Neural crest cell (in vitro differentiated cells): Measurements from ENCODE around the gene CDC14A. TPM values are rescaled to one million over a fixed set of nuclear protein-coding genes. Genes with fewer than 3 reads are reported as not detected.

Source experiments
- DNase-seq: peaks from one replicate; pipeline ENCODE4 v3.0.0; 2021; ENCODE audit warnings: low read depth, mixed read lengths, low spot score
- H3K27ac Mint-ChIP-seq: one replicate; pipeline ENCODE4 v1.8.0; 2021; ENCODE audit warnings: mild to moderate bottlenecking, mixed read lengths; ENCODE audit not compliant: unreplicated experiment
- H3K27me3 Mint-ChIP-seq: 2 replicates; pipeline ENCODE4 v1.8.0; 2021; ENCODE audit warnings: low read depth, mild to moderate bottlenecking, mixed read lengths
- H3K36me3 Mint-ChIP-seq: 2 replicates; pipeline ENCODE4 v1.8.0; 2021; ENCODE audit warnings: low read depth, mild to moderate bottlenecking, mixed read lengths
- H3K4me1 Mint-ChIP-seq: 2 replicates; pipeline ENCODE4 v1.8.0; 2021; ENCODE audit warnings: mixed read lengths
- H3K4me3 Mint-ChIP-seq: one replicate; pipeline ENCODE4 v1.8.0; 2021; ENCODE audit warnings: mild to moderate bottlenecking, mixed read lengths
- H3K9me3 Mint-ChIP-seq: 2 replicates; pipeline ENCODE4 v1.8.0; 2021; ENCODE audit warnings: mixed read lengths
- CTCF ChIP-seq: fragments of 200-600 bp; sonication (generic); conservative IDR thresholded peaks from 2 replicates; pipeline ENCODE4 v1.5.0; 2021; ENCODE audit warnings: antibody characterized with exemption, mild to moderate bottlenecking
- total RNA-seq: library from RNA; stranded (reverse); gene quantifications from 2 replicates; pipeline ENCODE4 v1.2.1, GENCODE V29; 2021

CDC14A gene
- total RNA-seq, 1 donor from 2014 or later: 15.7 TPM

DNA sequence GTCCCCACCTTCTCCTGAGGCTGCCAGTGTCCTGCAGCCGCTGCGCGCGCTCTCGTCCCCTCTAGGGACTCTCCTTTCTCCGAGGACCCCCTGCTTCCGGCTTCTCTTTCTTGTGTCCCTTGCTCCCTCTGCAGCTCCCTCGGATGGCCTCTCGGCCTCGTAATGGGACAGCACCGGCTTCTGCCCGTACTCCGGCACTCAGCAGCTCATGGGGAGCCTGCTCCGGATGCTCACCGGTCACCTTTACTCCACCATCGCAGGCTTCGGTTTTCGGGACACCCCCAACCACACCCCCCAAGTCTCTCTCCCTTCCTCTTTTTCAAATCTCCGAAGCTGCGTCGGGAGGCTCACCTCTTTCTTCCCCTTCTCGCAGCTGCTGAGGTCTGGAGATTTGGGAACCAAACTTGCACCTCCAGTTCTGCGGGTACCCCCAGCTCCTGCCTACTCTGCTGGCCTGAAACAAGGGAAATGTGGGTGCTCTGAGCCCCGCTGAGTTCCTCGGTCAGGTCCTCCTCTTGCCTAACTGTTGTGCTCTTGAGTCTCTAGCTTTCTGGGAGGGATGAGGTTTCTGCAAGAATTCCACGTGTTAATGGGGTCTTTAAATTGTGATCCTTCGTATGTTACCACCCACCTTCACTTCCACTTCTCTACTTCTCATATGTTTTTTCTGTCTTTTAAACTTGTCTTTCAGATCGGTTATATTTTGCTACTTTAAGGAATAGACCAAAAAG is 930 bp downstream of the CDC14A start:
- H3K9me3 Mint-ChIP-seq: no peaks in the 10 kb centered on the region
- H3K4me3 Mint-ChIP-seq: peak overlapping the region; percentile 97
- peak overlapping the region; percentile 97 for H3K27ac Mint-ChIP-seq
- peak; percentile 48 for DNase-seq
- TF ChIP-seq CTCF: no peak
- H3K27me3 Mint-ChIP-seq: peaks cover 2% of the 10 kb centered on the region
- peaks cover 3% of the 10 kb centered on the region for H3K36me3 Mint-ChIP-seq
- peaks cover 48% of the 10 kb centered on the region for H3K4me1 Mint-ChIP-seq

DNA sequence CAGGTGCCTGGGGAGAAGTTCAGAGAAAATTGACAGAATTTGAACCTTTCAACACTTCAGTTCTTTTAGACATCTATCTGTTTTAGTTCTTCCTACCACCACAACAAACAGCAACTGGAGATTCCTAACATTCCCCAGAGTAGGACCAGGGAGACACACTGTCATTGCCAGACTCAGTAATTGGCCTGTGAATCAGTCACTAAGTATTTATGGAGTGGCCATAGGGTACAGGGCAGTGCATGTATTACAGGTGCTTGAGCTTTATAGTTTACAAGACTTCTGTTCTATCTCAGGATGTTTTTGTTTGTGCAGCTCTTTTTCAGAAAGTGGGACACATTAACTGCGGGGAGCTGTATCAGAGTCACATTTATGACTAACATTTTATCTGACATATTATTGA is 1.7 kb downstream of the CDC14A start:
- peaks cover 52% of the 10 kb centered on the region for H3K4me1 Mint-ChIP-seq
- H3K9me3 Mint-ChIP-seq: no peaks in the 10 kb centered on the region
- no peak for DNase-seq
- no peak for TF ChIP-seq CTCF
- peak overlapping the region; percentile 97 for H3K4me3 Mint-ChIP-seq
- peaks cover 4% of the 10 kb centered on the region for H3K36me3 Mint-ChIP-seq
- H3K27ac Mint-ChIP-seq: no peak overlapping the region
- H3K27me3 Mint-ChIP-seq: peaks cover 2% of the 10 kb centered on the region

- no peak for TF ChIP-seq CTCF
- H3K27ac Mint-ChIP-seq: peak overlapping the region; percentile 52
- peak overlapping the region; percentile 97 for H3K4me3 Mint-ChIP-seq
- peaks cover 2% of the 10 kb centered on the region for H3K27me3 Mint-ChIP-seq
- peaks cover 54% of the 10 kb centered on the region for H3K4me1 Mint-ChIP-seq
- H3K36me3 Mint-ChIP-seq: peaks cover 6% of the 10 kb centered on the region
- DNase-seq: no peak
- H3K9me3 Mint-ChIP-seq: no peaks in the 10 kb centered on the region
Observed at GRCh38 chr1:100354971-100355394, 2.7 kb downstream of the CDC14A start.

GRCh38 chr1:100358210-100358609 is 5.9 kb downstream of the CDC14A start:
- Mint-ChIP-seq H3K4me1 (peaks cover 72% of the 10 kb centered on the region), H3K4me3 (peak overlapping the region; percentile 50), H3K9me3 (no peaks in the 10 kb centered on the region), H3K27ac (no peak overlapping the region), H3K27me3 (no peaks in the 10 kb centered on the region), H3K36me3 (peaks cover 11% of the 10 kb centered on the region)
- TF ChIP-seq CTCF: peak; percentile 49
- no peak for DNase-seq

- Mint-ChIP-seq H3K27ac (no peak overlapping the region), H3K27me3 (no peaks in the 10 kb centered on the region), H3K9me3 (no peaks in the 10 kb centered on the region), H3K4me3 (no peak overlapping the region), H3K36me3 (peaks cover 11% of the 10 kb centered on the region), H3K4me1 (peaks cover 64% of the 10 kb centered on the region)
- no peak for TF ChIP-seq CTCF
- no peak for DNase-seq
Observed at GRCh38 chr1:100359139-100359538, 6.8 kb downstream of the CDC14A start.
